Lung (tissue), 12 donors: ENCODE results near the gene PRKG2. TPM values are rescaled to one million over a fixed set of nuclear protein-coding genes. Genes with fewer than 3 reads are reported as not detected.

ENCODE experiments used
- ATAC-seq: fragments of 200-7000 bp; cut with Tn5 transposase; one replicate; pipeline ENCODE4 v1.9.1; 2020; ENCODE audit warnings: moderate number of reproducible peaks; ENCODE audit not compliant: insufficient read depth, low FRiP score
- DNase-seq, 3 donors: peaks; one replicate each; pipeline ENCODE4 v3.0.0-alpha.2; 2013 to 2017
- H3K27ac ChIP-seq, 2 donors: one replicate each; pipeline ENCODE4 v1.5.1; 2013; ENCODE audit warnings: mild to moderate bottlenecking in 2 of 2, moderate library complexity in 2 of 2, control low read depth in 1 of 2, inconsistent platforms in 1 of 2, low read depth in 1 of 2, low read length in 1 of 2
- H3K27me3 ChIP-seq, 3 donors: one replicate each; pipeline ENCODE4 v1.5.1; 2013; ENCODE audit warnings: low read length in 2 of 3; ENCODE audit not compliant: control insufficient read depth in 3 of 3, insufficient read depth in 3 of 3
- H3K36me3 ChIP-seq, 4 donors: one replicate each; pipeline ENCODE4 v1.5.1; 2013; ENCODE audit warnings: low read length in 4 of 4, mild to moderate bottlenecking in 1 of 4, moderate library complexity in 1 of 4; ENCODE audit not compliant: control insufficient read depth in 4 of 4, insufficient read depth in 4 of 4
- H3K4me1 ChIP-seq, 5 donors: one replicate each; pipeline ENCODE4 v1.5.1; 2013; ENCODE audit warnings: low read length in 5 of 5, mild to moderate bottlenecking in 2 of 5, moderate library complexity in 1 of 5; ENCODE audit not compliant: control insufficient read depth in 5 of 5, insufficient read depth in 5 of 5
- H3K4me3 ChIP-seq: one replicate; pipeline ENCODE4 v1.5.1; 2013; ENCODE audit warnings: mild to moderate bottlenecking, control low read depth, moderate library complexity
- H3K9ac ChIP-seq, 2 donors: one replicate each; pipeline ENCODE4 v1.5.1; 2013; ENCODE audit warnings: low read length in 2 of 2, control low read depth in 1 of 2; ENCODE audit not compliant: insufficient read depth in 1 of 2
- H3K9me3 ChIP-seq, 4 donors: one replicate each; pipeline ENCODE4 v1.5.1; 2013; ENCODE audit warnings: low read length in 3 of 4, mild to moderate bottlenecking in 1 of 4, moderate library complexity in 1 of 4; ENCODE audit not compliant: control insufficient read depth in 4 of 4, insufficient read depth in 3 of 4
- WGBS, 2 donors: extraction: QIAGEN DNeasy Blood & Tissue Kit; methylation state at CpG; one replicate each; pipeline ENCODE4 v1.1.7; 2013; 5-methylcytosine and 5-hydroxymethylcytosine counted together
- polyA plus RNA-seq, 2 donors: library from polyadenylated mRNA; stranded (reverse); fragments of 200-250 nt; gene quantifications; one replicate each; pipeline ENCODE4 v1.2.1, GENCODE V29; 2013
- total RNA-seq, 2 donors: library from RNA; depleted of rRNA in 1 of 2; stranded (reverse); fragments of >200 nt in 1 of 2; gene quantifications; one replicate each; pipeline ENCODE4 v1.2.1, GENCODE V29; 2014 to 2021
- TF ChIP-seq, protein P1 (sequence below): IDR thresholded peaks from 2 replicates; pipeline ENCODE4 v1.5.1; 2012; ENCODE audit warnings: mild to moderate bottlenecking; ENCODE audit errors: control extremely low read depth, extremely low read depth
- donor health status: control.
- donor health status: control.
- donor health status: Bipolar disorder and iron deficiency.
- donor health status: healthy.
- donor health status: DM: yes; HTN: yes; CAD: no.

Gene PRKG2
- total and polyA plus RNA-seq, 4 donors, result 0.06 to 4.2 (median 2.7) TPM

DNA sequence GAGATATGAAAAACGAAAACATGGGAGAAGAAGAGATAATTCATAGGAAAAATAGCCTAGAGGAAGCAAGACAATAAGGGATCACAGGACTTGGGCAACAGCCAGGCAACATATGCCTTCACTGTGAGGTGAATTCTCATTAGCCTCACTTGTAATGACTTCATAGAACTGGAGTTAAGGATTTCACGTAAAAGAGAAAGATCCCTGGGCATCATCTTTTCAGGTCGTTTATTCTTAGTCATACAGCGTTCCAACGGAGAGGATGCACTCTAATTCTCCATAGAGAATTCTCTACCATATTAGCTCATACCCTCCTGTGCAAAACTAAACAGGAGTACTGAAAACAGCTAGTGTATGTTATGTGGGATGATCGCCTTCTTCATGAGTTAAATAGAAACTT lies 1.4 kb downstream of the PRKG2 start:
- H3K4me1 ChIP-seq, result peaks cover 0 to 15% (median 0%) of the 10 kb centered on the region in 5 donors
- peaks cover 0 to 35% (median 33%) of the 10 kb centered on the region in 3 donors for H3K27me3 ChIP-seq
- H3K4me3 ChIP-seq, result no peak overlapping the region
- 44 to 45% methylated on average over 6 of the region's 6 CpGs for WGBS, 2 donors
- DNase-seq (no peak), ATAC-seq (no peak)
- H3K27ac ChIP-seq, result no peak overlapping the region
- peaks cover 0 to 6% (median 0%) of the 10 kb centered on the region in 4 donors for H3K9me3 ChIP-seq
- H3K36me3 ChIP-seq, result no peaks in the 10 kb centered on the region
- TF ChIP-seq, protein P1, sequence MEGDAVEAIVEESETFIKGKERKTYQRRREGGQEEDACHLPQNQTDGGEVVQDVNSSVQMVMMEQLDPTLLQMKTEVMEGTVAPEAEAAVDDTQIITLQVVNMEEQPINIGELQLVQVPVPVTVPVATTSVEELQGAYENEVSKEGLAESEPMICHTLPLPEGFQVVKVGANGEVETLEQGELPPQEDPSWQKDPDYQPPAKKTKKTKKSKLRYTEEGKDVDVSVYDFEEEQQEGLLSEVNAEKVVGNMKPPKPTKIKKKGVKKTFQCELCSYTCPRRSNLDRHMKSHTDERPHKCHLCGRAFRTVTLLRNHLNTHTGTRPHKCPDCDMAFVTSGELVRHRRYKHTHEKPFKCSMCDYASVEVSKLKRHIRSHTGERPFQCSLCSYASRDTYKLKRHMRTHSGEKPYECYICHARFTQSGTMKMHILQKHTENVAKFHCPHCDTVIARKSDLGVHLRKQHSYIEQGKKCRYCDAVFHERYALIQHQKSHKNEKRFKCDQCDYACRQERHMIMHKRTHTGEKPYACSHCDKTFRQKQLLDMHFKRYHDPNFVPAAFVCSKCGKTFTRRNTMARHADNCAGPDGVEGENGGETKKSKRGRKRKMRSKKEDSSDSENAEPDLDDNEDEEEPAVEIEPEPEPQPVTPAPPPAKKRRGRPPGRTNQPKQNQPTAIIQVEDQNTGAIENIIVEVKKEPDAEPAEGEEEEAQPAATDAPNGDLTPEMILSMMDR, result no peak
- H3K9ac ChIP-seq, result no peak overlapping the region

- TF ChIP-seq, protein P1, result no peak
- DNase-seq (no peak), ATAC-seq (no peak)
- H3K27ac ChIP-seq, result no peak overlapping the region
- H3K9me3 ChIP-seq, result peaks cover 0 to 6% (median 0%) of the 10 kb centered on the region in 4 donors
- H3K36me3 ChIP-seq, result no peaks in the 10 kb centered on the region
- peaks cover 0 to 35% (median 33%) of the 10 kb centered on the region in 3 donors for H3K27me3 ChIP-seq
- peaks cover 0 to 15% (median 0%) of the 10 kb centered on the region in 5 donors for H3K4me1 ChIP-seq
- 31 to 58% methylated on average over 3 of the region's 3 CpGs for WGBS, 2 donors
- no peak overlapping the region for H3K4me3 ChIP-seq
- H3K9ac ChIP-seq, result no peak overlapping the region
Observed at GRCh38 chr4:81211956-81212355, 3.1 kb downstream of the PRKG2 start.

GRCh38 chr4:81207828-81208227 lies 7.2 kb downstream of the PRKG2 start:
- H3K27ac ChIP-seq, result no peak overlapping the region
- peaks cover 0 to 6% (median 0%) of the 10 kb centered on the region in 4 donors for H3K9me3 ChIP-seq
- no peak overlapping the region for H3K9ac ChIP-seq
- no peaks in the 10 kb centered on the region for H3K36me3 ChIP-seq
- no peak for DNase-seq
- H3K4me1 ChIP-seq, result no peaks in the 10 kb centered on the region
- WGBS, 2 donors, result 42 to 60% methylated on average over 1 of the region's 1 CpG
- H3K27me3 ChIP-seq, result peaks cover 0 to 10% (median 8%) of the 10 kb centered on the region in 3 donors
- TF ChIP-seq, protein P1, result no peak
- H3K4me3 ChIP-seq, result no peak overlapping the region
- no peak for ATAC-seq

DNA sequence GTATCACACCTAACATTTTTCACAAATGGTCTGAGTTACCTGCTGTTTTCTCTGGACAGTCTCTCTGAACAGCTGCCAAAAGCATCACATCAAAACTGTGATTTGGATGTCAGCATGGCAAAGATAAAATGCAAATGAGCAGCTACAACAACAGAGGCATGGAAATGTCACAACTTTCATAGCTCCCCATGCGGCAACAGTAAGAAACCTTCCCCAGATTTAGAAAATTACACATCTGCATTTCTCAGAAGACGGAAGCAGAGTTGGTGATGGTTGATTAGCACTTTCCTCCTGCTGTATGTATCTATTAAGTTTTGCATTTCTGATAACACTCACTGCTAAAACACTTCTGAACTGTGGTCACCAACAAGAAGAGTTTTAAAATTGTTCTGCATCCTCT lies 9.7 kb downstream of the PRKG2 start:
- no peak overlapping the region for H3K27ac ChIP-seq
- no peak overlapping the region for H3K4me3 ChIP-seq
- ATAC-seq (no peak), DNase-seq (no peak)
- peaks cover 0 to 2% (median 0%) of the 10 kb centered on the region in 4 donors for H3K9me3 ChIP-seq
- WGBS, 2 donors, result 79 to 83% methylated on average over 2 of the region's 2 CpGs
- H3K4me1 ChIP-seq, result no peaks in the 10 kb centered on the region
- TF ChIP-seq, protein P1, result no peak
- H3K27me3 ChIP-seq, result no peaks in the 10 kb centered on the region
- H3K36me3 ChIP-seq, result no peaks in the 10 kb centered on the region
- no peak overlapping the region for H3K9ac ChIP-seq
